Measurements from ENCODE around the gene YPEL2.

YPEL2 gene

GRCh38 chr17:59330053-59330942 lies 1.2 kb upstream of the YPEL2 start:
- Histone ChIP-seq H3K9me2 (replicated peaks; ENCODE audit: insufficient read depth, low read length) (no peaks in the 10 kb centered on the region), H3K4me3 (ENCODE audit: insufficient read depth, low read length, poor library complexity, severe bottlenecking) (no peak overlapping the region), H3K36me3 (ENCODE audit: low read length) (no peaks in the 10 kb centered on the region), H3K9me3 (ENCODE audit: insufficient read depth, low read length) (no peaks in the 10 kb centered on the region), H3K79me2 (ENCODE audit: insufficient read depth, low read length) (no peaks in the 10 kb centered on the region), H3K27ac (ENCODE audit: low read depth, low read length) (no peak overlapping the region), H3K4me2 (ENCODE audit: low read depth, low read length, poor library complexity, severe bottlenecking) (no peak overlapping the region), H2AFZ (ENCODE audit: low read depth, low read length, severe bottlenecking) (no peak overlapping the region), H3F3A (ENCODE audit: insufficient read depth) (peaks cover 7% of the 10 kb centered on the region; the same call in 1 of the 2 replicates), H4K20me1 (ENCODE audit: low read depth, low read length) (no peaks in the 10 kb centered on the region), H3K9ac (ENCODE audit: low read length) (no peak overlapping the region), H3K27me3 (ENCODE audit: low read length) (no peaks in the 10 kb centered on the region)
- no peak for TF ChIP-seq EZH2phosphoT487 (conservative IDR thresholded peaks at IDR 0.05; ENCODE audit: low read length)

GRCh38 chr17:59331929-59332748 lies 684 bp downstream of the YPEL2 start:
- Histone ChIP-seq H3K9me2 (replicated peaks; ENCODE audit: insufficient read depth, low read length) (no peaks in the 10 kb centered on the region), H3F3A (ENCODE audit: insufficient read depth) (peaks cover 7% of the 10 kb centered on the region; the same call in 1 of the 2 replicates), H3K9me3 (ENCODE audit: insufficient read depth, low read length) (no peaks in the 10 kb centered on the region), H3K79me2 (ENCODE audit: insufficient read depth, low read length) (no peaks in the 10 kb centered on the region), H3K4me3 (ENCODE audit: insufficient read depth, low read length, poor library complexity, severe bottlenecking) (peak overlapping the region; percentile 68), H3K27me3 (ENCODE audit: low read length) (no peaks in the 10 kb centered on the region), H3K36me3 (ENCODE audit: low read length) (no peaks in the 10 kb centered on the region), H2AFZ (ENCODE audit: low read depth, low read length, severe bottlenecking) (peak overlapping the region; percentile 70), H3K9ac (ENCODE audit: low read length) (peak overlapping the region; percentile 49), H3K4me2 (ENCODE audit: low read depth, low read length, poor library complexity, severe bottlenecking) (peak overlapping the region; percentile 78), H3K27ac (ENCODE audit: low read depth, low read length) (no peak overlapping the region), H4K20me1 (ENCODE audit: low read depth, low read length) (no peaks in the 10 kb centered on the region)
- TF ChIP-seq CTCF (IDR thresholded peaks at IDR 0.05; ENCODE audit: insufficient read depth, low read length, poor library complexity, severe bottlenecking) (no peak), EZH2phosphoT487 (conservative IDR thresholded peaks at IDR 0.05; ENCODE audit: low read length) (no peak)

- Histone ChIP-seq H3K79me2 (ENCODE audit: insufficient read depth, low read length) (no peaks in the 10 kb centered on the region), H3K9me2 (replicated peaks; ENCODE audit: insufficient read depth, low read length) (no peaks in the 10 kb centered on the region), H2AFZ (ENCODE audit: low read depth, low read length, severe bottlenecking) (peak overlapping the region; percentile 70), H3K27me3 (ENCODE audit: low read length) (no peaks in the 10 kb centered on the region), H3K9ac (ENCODE audit: low read length) (peak overlapping the region; percentile 49), H3K9me3 (ENCODE audit: insufficient read depth, low read length) (no peaks in the 10 kb centered on the region), H4K20me1 (ENCODE audit: low read depth, low read length) (no peaks in the 10 kb centered on the region), H3F3A (ENCODE audit: insufficient read depth) (peaks cover 7% of the 10 kb centered on the region; the same call in 1 of the 2 replicates), H3K36me3 (ENCODE audit: low read length) (no peaks in the 10 kb centered on the region), H3K4me3 (ENCODE audit: insufficient read depth, low read length, poor library complexity, severe bottlenecking) (peak overlapping the region; percentile 68), H3K4me2 (ENCODE audit: low read depth, low read length, poor library complexity, severe bottlenecking) (peak overlapping the region; percentile 78), H3K27ac (ENCODE audit: low read depth, low read length) (no peak overlapping the region)
- no peak for TF ChIP-seq EZH2phosphoT487 (conservative IDR thresholded peaks at IDR 0.05; ENCODE audit: low read length)
- TF ChIP-seq CTCF (IDR thresholded peaks at IDR 0.05; ENCODE audit: insufficient read depth, low read length, poor library complexity, severe bottlenecking) = no peak
Observed at GRCh38 chr17:59332749-59333377, 1.4 kb downstream of the YPEL2 start.

Measured in SU-DHL-6 (cell line).